ENCODE data around the gene TNF.

TNF gene

GRCh38 chr6:31575335-31575901, at the start of gene TNF:
Gene TNF (plus strand): TSS chr6:31575565. CDS start chr6:31575742, 177 bp downstream.
- no peak within 1 kb of the TSS for H3K27ac ChIP-seq
- TF ChIP-seq, protein P1, sequence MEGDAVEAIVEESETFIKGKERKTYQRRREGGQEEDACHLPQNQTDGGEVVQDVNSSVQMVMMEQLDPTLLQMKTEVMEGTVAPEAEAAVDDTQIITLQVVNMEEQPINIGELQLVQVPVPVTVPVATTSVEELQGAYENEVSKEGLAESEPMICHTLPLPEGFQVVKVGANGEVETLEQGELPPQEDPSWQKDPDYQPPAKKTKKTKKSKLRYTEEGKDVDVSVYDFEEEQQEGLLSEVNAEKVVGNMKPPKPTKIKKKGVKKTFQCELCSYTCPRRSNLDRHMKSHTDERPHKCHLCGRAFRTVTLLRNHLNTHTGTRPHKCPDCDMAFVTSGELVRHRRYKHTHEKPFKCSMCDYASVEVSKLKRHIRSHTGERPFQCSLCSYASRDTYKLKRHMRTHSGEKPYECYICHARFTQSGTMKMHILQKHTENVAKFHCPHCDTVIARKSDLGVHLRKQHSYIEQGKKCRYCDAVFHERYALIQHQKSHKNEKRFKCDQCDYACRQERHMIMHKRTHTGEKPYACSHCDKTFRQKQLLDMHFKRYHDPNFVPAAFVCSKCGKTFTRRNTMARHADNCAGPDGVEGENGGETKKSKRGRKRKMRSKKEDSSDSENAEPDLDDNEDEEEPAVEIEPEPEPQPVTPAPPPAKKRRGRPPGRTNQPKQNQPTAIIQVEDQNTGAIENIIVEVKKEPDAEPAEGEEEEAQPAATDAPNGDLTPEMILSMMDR (conservative IDR thresholded peaks at IDR 0.05): no peak

- H3K27ac ChIP-seq: no peak overlapping the region
- TF ChIP-seq, protein P1 (conservative IDR thresholded peaks at IDR 0.05): no peak
These were observed 49.3 kb upstream of the TNF start for GRCh38 chr6:31525932-31526591.

- no peak overlapping the region for H3K27ac ChIP-seq
- TF ChIP-seq, protein P1 (conservative IDR thresholded peaks at IDR 0.05): no peak
These were observed 47.0 kb upstream of the TNF start for GRCh38 chr6:31528307-31528777.

DNA sequence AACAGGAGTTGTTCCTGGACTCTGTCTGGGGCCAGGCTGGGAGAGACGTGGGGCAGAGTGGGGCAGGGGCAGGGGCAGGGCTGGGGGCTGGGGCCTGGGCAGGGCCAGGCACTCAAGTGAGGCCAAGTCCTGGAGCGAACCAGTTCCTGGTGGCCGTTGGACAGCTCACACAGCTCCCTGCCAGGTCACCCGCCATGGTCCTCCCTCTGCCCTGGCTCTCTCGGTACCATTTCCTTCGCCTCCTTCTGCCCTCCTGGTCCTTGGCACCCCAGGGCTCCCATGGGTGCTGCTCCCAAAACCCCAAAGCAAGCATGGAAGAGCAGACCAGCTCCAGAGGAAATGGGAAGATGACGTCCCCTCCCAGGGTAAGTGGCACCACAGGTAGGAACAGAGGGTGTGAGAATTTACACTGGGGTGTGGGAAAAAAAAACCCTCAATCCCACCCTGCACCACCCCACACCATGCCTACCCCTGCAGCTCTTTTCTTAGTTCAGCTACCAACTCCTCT, 46.5 kb upstream of the TNF start, which contains the start of gene MCCD1:
Gene MCCD1, plus strand, starts transcription at position 142 of the 508 bp plus-strand sequence. Its CDS starts 53 bp downstream, at position 195.
- TF ChIP-seq, protein P1 (conservative IDR thresholded peaks at IDR 0.05): no peak

DNA sequence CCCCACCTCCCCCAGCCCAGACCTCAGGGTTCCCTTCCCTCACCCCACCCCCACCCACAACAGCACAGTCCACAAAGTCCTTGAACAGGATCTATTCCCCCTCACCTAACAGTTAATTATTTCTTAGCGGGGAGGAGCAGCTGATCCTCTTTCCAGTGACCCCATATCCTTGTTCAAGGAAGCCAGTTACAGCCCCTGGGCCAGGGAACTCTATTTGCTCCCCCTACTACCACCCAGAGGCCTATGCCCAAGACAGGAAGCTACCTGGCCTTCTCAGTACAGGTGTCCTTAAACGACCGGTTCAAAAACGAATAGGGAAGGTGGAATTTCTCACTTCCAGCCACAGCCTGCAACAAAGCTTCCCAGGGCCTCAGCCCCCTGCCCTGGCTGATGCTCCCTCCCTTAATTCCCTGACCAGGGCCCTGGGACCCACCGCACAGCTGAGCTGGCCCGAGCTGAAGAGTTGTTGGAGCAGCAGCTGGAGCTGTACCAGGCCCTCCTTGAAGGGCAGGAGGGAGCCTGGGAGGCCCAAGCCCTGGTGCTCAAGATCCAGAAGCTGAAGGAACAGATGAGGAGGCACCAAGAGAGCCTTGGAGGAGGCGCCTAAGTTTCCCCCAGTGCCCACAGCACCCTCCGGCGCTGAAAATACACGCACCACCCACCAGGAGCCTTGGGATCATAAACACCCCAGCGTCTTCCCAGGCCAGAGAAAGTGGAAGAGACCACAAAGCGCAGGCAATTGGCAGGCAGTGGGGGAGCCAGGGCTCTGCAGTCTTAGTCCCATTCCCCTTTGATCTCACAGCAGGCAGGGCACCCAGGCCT, 45.8 kb upstream of the TNF start:
- no peak overlapping the region for H3K27ac ChIP-seq
- TF ChIP-seq, protein P1 (conservative IDR thresholded peaks at IDR 0.05): no peak

More for the DNA sequence above, 46.5 kb upstream of the TNF start, which contains the start of gene MCCD1:
- no peak within 1 kb of the TSS for H3K27ac ChIP-seq

DNA sequence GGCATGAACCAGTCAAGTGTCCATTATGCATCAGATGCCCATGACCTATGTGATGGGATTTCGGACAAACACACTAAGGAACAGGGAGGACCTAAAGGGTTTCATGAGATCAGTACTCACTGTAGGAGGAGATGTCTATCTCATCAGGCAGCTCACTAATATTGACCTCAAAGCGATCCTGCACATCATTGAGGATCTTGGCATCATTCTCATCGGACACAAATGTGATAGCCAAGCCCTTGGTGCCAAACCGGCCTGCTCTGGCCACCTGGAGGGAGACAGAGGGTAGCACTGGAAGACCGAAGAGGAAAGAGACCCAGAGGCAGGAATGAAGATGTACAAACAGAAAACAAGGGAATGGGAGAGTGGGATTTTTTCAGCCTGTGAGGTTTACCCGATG, 44.7 kb upstream of the TNF start:
- no peak overlapping the region for H3K27ac ChIP-seq
- TF ChIP-seq, protein P1 (conservative IDR thresholded peaks at IDR 0.05): no peak

- no peak overlapping the region for H3K27ac ChIP-seq
- TF ChIP-seq, protein P1 (conservative IDR thresholded peaks at IDR 0.05): no peak
These were observed 44.2 kb upstream of the TNF start for GRCh38 chr6:31531162-31531561.

All from VCaP (cell line).